CD8-positive, alpha-beta memory T cell (primary cell): ENCODE measurements around the gene CBLL2. TPM values are rescaled to one million over a fixed set of nuclear protein-coding genes. Genes with fewer than 3 reads are reported as not detected.
"Not testable (repeated sequence)": the region's sequence is repeated elsewhere in the genome, so short reads cannot be mapped to it uniquely, and the experiment has no call there.

Experiments
- CTCF ChIA-PET: fragments of 350-600 bp; sonication (Branson Sonifier 250); formaldehyde crosslinking; loops from one replicate; lab custom pipeline; 2021; ENCODE audit warnings: antibody characterized with exemption; lab: Charles Lee
- POLR2A ChIA-PET: fragments of 350-600 bp; sonication (Branson Sonifier 250); formaldehyde crosslinking; loops from one replicate; lab custom pipeline; 2021; ENCODE audit warnings: antibody characterized with exemption; lab: Charles Lee
- DNase-seq, 5 donors: peaks; one replicate each; pipeline versions ENCODE4 v3.0.0 to v3.0.0-alpha.2; 2020 to 2022; ENCODE audit warnings: mixed read lengths in 1 of 5
- H3K27ac ChIP-seq: one replicate; pipeline ENCODE4 v1.7.0; 2013; ENCODE audit warnings: low read depth, mild to moderate bottlenecking, low read length, moderate library complexity
- H3K27me3 ChIP-seq: 2 replicates; pipeline ENCODE4 v1.7.0; 2013; ENCODE audit warnings: low read length, mild to moderate bottlenecking; ENCODE audit not compliant: insufficient read depth, poor library complexity, severe bottlenecking
- H3K36me3 ChIP-seq: 2 replicates; pipeline ENCODE4 v1.7.0; 2013; ENCODE audit warnings: mild to moderate bottlenecking, low read length, moderate library complexity; ENCODE audit not compliant: insufficient read depth
- H3K4me1 ChIP-seq: 2 replicates; pipeline ENCODE4 v1.7.0; 2013; ENCODE audit warnings: mild to moderate bottlenecking, low read length, moderate library complexity; ENCODE audit not compliant: insufficient read depth
- H3K4me3 ChIP-seq: 2 replicates; pipeline ENCODE4 v1.7.0; 2013; ENCODE audit warnings: mild to moderate bottlenecking, low read length
- H3K9me3 ChIP-seq: 2 replicates; pipeline ENCODE4 v1.7.0; 2013; ENCODE audit warnings: mild to moderate bottlenecking, low read length
- H3K27ac Mint-ChIP-seq, 8 donors: one replicate each; pipeline ENCODE4 v1.8.0; 2020 to 2021; ENCODE audit warnings: mixed read lengths in 8 of 8, mild to moderate bottlenecking in 6 of 8, inconsistent platforms in 3 of 8, moderate library complexity in 3 of 8
- H3K27me3 Mint-ChIP-seq, 2 donors: one replicate each; pipeline ENCODE4 v1.8.0; 2020 to 2021; ENCODE audit warnings: mixed read lengths in 2 of 2, mild to moderate bottlenecking in 1 of 2, moderate library complexity in 1 of 2
- H3K36me3 Mint-ChIP-seq, 3 donors: one replicate each; pipeline ENCODE4 v1.8.0; 2020 to 2021; ENCODE audit warnings: mixed read lengths in 3 of 3, inconsistent platforms in 1 of 3, mild to moderate bottlenecking in 1 of 3
- H3K4me1 Mint-ChIP-seq, 3 donors: one replicate each; pipeline ENCODE4 v1.8.0; 2020 to 2021; ENCODE audit warnings: mixed read lengths in 3 of 3, inconsistent platforms in 1 of 3, mild to moderate bottlenecking in 1 of 3
- H3K4me3 Mint-ChIP-seq, 7 donors: one replicate each; pipeline ENCODE4 v1.8.0; 2020 to 2021; ENCODE audit warnings: mixed read lengths in 7 of 7, mild to moderate bottlenecking in 6 of 7, moderate library complexity in 4 of 7, inconsistent platforms in 2 of 7
- H3K9me3 Mint-ChIP-seq, 5 donors: one replicate each; pipeline ENCODE4 v1.8.0; 2020 to 2022; ENCODE audit warnings: mixed read lengths in 5 of 5, mild to moderate bottlenecking in 3 of 5, moderate library complexity in 2 of 5, inconsistent platforms in 1 of 5
- polyA plus RNA-seq: library from polyadenylated mRNA; unstranded; fragments of 300-500 nt; fragmentation: Illumina TruSeq; gene quantifications from one replicate; pipeline ENCODE4 v1.2.3, GENCODE V29; 2021
- total RNA-seq, 2 experiments: library from RNA; stranded (reverse); gene quantifications; one replicate each; pipeline ENCODE4 v1.2.3, GENCODE V29; 2021

CBLL2 gene
- total and polyA plus RNA-seq, 3 experiments from 2014 or later: not detected

DNA sequence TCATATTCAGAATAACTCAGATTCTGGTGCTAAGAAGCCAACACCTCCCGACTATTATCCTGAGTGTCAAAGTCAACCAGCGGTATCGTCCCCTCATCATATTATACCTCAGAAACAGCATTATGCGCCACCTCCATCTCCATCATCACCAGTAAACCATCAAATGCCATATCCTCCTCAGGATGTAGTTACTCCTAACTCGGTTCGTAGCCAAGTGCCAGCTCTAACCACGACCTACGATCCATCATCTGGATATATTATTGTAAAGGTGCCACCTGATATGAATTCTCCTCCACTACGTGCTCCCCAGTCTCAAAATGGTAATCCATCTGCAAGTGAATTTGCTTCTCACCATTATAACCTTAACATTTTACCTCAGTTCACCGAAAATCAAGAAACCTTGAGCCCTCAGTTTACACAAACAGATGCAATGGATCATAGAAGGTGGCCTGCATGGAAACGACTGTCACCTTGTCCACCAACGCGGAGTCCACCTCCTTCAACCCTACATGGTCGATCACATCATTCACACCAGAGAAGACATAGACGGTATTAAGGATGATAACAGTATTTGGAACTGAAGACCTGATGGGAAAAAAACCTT lies 1.1 kb downstream of the CBLL2 start:
- CTCF ChIA-PET: no interaction called here
- POLR2A ChIA-PET: no interaction called here
- no peak overlapping the region for H3K4me3 Mint-ChIP-seq
- H3K4me1 Mint-ChIP-seq: no peaks in the 10 kb centered on the region
- Histone ChIP-seq H3K4me3 (no peak overlapping the region), H3K9me3 (no peaks in the 10 kb centered on the region), H3K36me3 (no peaks in the 10 kb centered on the region), H3K4me1 (no peaks in the 10 kb centered on the region), H3K27me3 (no peaks in the 10 kb centered on the region), H3K27ac (no peak overlapping the region)
- H3K27me3 Mint-ChIP-seq: no peaks in the 10 kb centered on the region
- H3K9me3 Mint-ChIP-seq: peaks cover 0 to 2% (median 0%) of the 10 kb centered on the region in 5 donors
- no peak for DNase-seq
- no peaks in the 10 kb centered on the region for H3K36me3 Mint-ChIP-seq
- H3K27ac Mint-ChIP-seq: no peak overlapping the region

DNA sequence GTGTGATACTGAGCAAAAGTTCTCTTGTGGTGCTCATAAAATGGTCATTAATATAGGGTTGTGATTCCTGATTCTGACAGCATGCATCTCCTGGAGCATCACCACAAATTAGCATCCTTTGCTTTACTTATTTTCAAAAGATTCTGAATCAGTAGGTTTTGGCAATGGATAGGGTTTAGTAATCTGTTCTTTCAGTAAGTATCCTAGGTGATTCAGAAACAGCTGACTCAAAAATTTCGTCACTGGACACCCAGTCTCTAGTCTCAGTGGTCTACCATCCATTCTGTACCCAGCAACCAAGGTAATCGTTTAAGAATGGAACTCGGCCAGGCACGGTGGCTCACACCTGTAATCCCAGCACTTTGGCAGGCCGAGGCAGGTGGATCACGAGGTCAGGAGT lies 4.1 kb downstream of the CBLL2 start:
- ChIA-PET POLR2A (no interaction called here), CTCF (no interaction called here)
- H3K4me3 Mint-ChIP-seq: no peak overlapping the region
- DNase-seq: no peak
- H3K36me3 ChIP-seq: no peaks in the 10 kb centered on the region
- peaks cover 0 to 2% (median 0%) of the 10 kb centered on the region in 5 donors for H3K9me3 Mint-ChIP-seq
- H3K27me3 ChIP-seq: no peaks in the 10 kb centered on the region
- H3K4me1 Mint-ChIP-seq: no peaks in the 10 kb centered on the region
- no peaks in the 10 kb centered on the region for H3K4me1 ChIP-seq
- no peak overlapping the region for H3K27ac Mint-ChIP-seq
- no peak overlapping the region for H3K27ac ChIP-seq
- no peaks in the 10 kb centered on the region for H3K36me3 Mint-ChIP-seq
- no peaks in the 10 kb centered on the region for H3K27me3 Mint-ChIP-seq
- H3K4me3 ChIP-seq: no peak overlapping the region
- no peaks in the 10 kb centered on the region for H3K9me3 ChIP-seq

DNA sequence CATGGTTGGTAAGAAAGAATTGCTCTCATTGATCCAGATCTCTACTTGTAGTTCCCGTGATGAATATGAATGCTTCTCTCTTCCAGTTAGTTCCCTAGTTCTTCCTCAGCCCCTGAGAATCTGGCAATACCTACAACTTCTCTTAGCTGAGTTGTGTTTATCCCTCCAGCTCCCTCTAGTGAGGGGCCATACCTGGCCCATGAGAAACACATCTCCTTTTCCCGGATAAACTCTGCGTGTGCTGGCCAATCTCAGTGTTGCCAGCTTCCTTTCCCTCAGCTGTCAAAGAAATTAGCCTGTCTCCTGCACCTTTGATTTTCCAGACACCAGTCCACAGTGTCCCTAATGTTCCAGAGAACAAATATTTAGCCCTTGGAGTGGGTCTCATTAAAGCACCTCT lies 5.7 kb downstream of the CBLL2 start:
- Mint-ChIP-seq H3K36me3 (no peaks in the 10 kb centered on the region), H3K27me3 (peaks cover 0 to 2% of the 10 kb centered on the region in 2 donors), H3K4me1 (no peaks in the 10 kb centered on the region), H3K27ac (no peak overlapping the region), H3K4me3 (no peak overlapping the region), H3K9me3 (peaks cover 0 to 5% (median 0%) of the 10 kb centered on the region in 5 donors)
- no peaks in the 10 kb centered on the region for H3K36me3 ChIP-seq
- no peak overlapping the region for H3K4me3 ChIP-seq
- DNase-seq: no peak
- H3K27me3 ChIP-seq: no peaks in the 10 kb centered on the region
- ChIA-PET CTCF (no interaction called here), POLR2A (no interaction called here)
- no peaks in the 10 kb centered on the region for H3K9me3 ChIP-seq
- H3K4me1 ChIP-seq: no peaks in the 10 kb centered on the region
- H3K27ac ChIP-seq: no peak overlapping the region

DNA sequence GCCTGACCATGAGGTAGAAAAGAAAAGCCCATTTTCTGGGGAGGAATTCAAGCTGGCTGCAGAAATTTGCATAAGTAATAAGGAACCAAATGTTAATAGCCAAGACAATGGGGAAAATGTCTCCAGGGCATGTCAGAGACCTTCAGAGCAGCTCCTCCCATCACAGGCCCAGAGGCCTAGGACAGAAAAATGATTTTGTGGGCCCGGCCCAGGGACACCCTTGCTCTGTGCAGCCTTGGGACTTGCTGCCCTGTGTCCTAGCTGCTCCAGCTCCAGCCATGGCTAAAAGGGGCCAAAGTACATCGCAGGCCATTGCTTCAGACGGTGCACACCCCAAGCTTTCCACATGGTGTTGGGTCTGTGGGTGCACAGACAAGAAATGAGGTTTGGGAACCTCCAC lies 16.5 kb downstream of the CBLL2 start:
- H3K27me3 ChIP-seq, H3K9me3 ChIP-seq, H3K4me3 Mint-ChIP-seq, H3K4me1 ChIP-seq, H3K27ac Mint-ChIP-seq, H3K4me3 ChIP-seq, POLR2A ChIA-PET, DNase-seq, H3K9me3 Mint-ChIP-seq, H3K27ac ChIP-seq, H3K27me3 Mint-ChIP-seq, H3K36me3 Mint-ChIP-seq, CTCF ChIA-PET, H3K36me3 ChIP-seq, H3K4me1 Mint-ChIP-seq: not testable (repeated sequence)

DNA sequence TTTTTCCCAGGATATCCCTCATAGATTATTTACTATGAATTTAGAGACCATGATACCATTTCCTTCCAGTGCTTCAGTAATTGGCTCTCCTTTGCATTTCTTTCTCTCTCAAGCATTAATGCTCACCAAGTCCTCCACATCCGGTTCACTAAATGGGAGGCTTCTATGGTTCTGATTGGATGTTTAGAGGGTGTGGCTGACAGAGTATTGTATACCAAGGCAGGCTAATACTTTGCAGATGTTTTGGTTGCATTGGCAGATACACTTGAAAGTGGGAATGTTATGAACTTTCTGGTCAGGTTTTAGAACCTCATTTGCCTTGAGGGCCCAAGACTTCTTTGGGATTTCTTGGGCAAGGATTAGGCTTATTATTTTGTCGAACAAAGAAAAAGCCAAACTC lies 24.2 kb downstream of the CBLL2 start:
- Mint-ChIP-seq H3K9me3 (no peaks in the 10 kb centered on the region), H3K27me3 (peaks cover 0 to 1% of the 10 kb centered on the region in 2 donors), H3K4me3 (no peak overlapping the region), H3K36me3 (no peaks in the 10 kb centered on the region), H3K27ac (no peak overlapping the region), H3K4me1 (no peaks in the 10 kb centered on the region)
- Histone ChIP-seq H3K27ac (no peak overlapping the region), H3K36me3 (no peaks in the 10 kb centered on the region), H3K4me3 (no peak overlapping the region), H3K27me3 (no peaks in the 10 kb centered on the region), H3K4me1 (no peaks in the 10 kb centered on the region), H3K9me3 (no peaks in the 10 kb centered on the region)
- POLR2A ChIA-PET: no interaction called here
- CTCF ChIA-PET: no interaction called here
- DNase-seq: no peak

DNA sequence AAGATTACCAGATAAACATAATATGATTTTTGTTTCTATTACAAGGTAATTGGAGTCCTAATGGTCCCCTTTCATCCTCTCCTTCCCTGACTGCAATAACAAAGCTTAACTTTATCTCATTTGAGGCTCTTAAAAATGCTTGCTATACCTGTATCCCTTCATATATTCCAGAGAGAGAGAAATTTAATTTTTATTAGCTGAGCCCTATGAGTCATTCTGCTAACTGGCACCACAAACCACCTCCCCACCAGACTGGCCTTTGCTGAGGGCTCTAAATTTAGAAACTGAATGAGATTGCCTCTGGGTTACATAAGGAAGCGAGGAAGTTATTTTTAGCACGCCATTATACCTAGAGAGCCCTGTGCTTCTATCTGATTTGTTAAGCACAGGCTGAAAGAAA lies 27.4 kb downstream of the CBLL2 start:
- no peaks in the 10 kb centered on the region for H3K36me3 Mint-ChIP-seq
- ChIA-PET CTCF (no interaction called here), POLR2A (no interaction called here)
- Histone ChIP-seq H3K4me3 (no peak overlapping the region), H3K9me3 (no peaks in the 10 kb centered on the region), H3K36me3 (no peaks in the 10 kb centered on the region), H3K27ac (no peak overlapping the region), H3K27me3 (no peaks in the 10 kb centered on the region), H3K4me1 (no peaks in the 10 kb centered on the region)
- DNase-seq: no peak
- H3K9me3 Mint-ChIP-seq: peaks cover 0 to 4% (median 0%) of the 10 kb centered on the region in 5 donors
- H3K4me1 Mint-ChIP-seq: no peaks in the 10 kb centered on the region
- H3K4me3 Mint-ChIP-seq: no peak overlapping the region
- H3K27ac Mint-ChIP-seq: no peak overlapping the region
- no peaks in the 10 kb centered on the region for H3K27me3 Mint-ChIP-seq

DNA sequence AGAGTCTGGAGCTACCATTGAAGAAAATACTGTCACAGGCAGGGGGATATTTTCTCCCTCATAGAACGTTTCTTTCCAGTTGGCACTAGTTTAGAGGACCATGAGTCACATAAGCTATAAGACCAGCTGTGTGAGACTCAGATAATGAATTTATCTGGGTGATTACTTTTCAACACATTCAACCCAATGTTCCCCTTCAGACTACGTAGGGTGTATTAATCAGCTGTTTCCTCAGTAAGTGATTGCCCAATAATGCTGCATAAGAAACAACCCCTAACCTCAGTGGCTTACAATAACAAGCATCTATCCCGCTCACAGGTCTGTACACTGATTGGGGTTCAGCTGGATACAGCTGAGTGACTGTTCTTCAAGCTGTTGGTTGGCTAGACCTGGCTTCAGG lies 38.1 kb downstream of the CBLL2 start:
- DNase-seq: no peak
- no peaks in the 10 kb centered on the region for H3K9me3 ChIP-seq
- Mint-ChIP-seq H3K27me3 (peaks cover 0 to 4% of the 10 kb centered on the region in 2 donors), H3K4me1 (no peaks in the 10 kb centered on the region), H3K27ac (no peak overlapping the region), H3K36me3 (no peaks in the 10 kb centered on the region), H3K4me3 (no peak overlapping the region), H3K9me3 (no peaks in the 10 kb centered on the region)
- POLR2A ChIA-PET: no interaction called here
- no peaks in the 10 kb centered on the region for H3K4me1 ChIP-seq
- no peak overlapping the region for H3K27ac ChIP-seq
- no peak overlapping the region for H3K4me3 ChIP-seq
- H3K27me3 ChIP-seq: no peaks in the 10 kb centered on the region
- CTCF ChIA-PET: no interaction called here
- H3K36me3 ChIP-seq: no peaks in the 10 kb centered on the region

DNA sequence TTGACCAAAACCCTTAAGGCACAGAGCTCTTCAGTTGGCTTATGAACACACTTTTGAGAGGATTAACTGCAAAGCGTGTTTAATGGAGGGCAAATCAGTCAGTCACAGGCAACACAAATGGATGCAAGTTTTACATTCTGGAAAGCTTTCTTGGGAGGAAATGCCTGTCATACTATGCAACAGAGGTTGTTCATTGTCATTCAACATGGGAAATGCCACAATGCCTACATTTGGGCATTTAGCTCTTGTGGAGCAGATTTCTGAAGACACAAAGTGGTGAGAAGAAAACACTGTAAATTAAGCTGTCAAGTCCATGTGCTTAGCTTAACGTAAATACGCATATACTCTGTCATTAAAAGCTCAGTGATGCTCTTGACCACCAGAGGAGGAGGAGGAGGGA lies 41.1 kb downstream of the CBLL2 start:
- H3K4me3 ChIP-seq: no peak overlapping the region
- H3K4me3 Mint-ChIP-seq: no peak overlapping the region
- no peaks in the 10 kb centered on the region for H3K27me3 ChIP-seq
- H3K4me1 Mint-ChIP-seq: no peaks in the 10 kb centered on the region
- H3K9me3 Mint-ChIP-seq: no peaks in the 10 kb centered on the region
- no peaks in the 10 kb centered on the region for H3K36me3 Mint-ChIP-seq
- H3K27me3 Mint-ChIP-seq: peaks cover 0 to 4% of the 10 kb centered on the region in 2 donors
- H3K36me3 ChIP-seq: no peaks in the 10 kb centered on the region
- no peak for DNase-seq
- H3K27ac Mint-ChIP-seq: no peak overlapping the region
- H3K9me3 ChIP-seq: no peaks in the 10 kb centered on the region
- no peaks in the 10 kb centered on the region for H3K4me1 ChIP-seq
- H3K27ac ChIP-seq: no peak overlapping the region
- ChIA-PET POLR2A (no interaction called here), CTCF (no interaction called here)

DNA sequence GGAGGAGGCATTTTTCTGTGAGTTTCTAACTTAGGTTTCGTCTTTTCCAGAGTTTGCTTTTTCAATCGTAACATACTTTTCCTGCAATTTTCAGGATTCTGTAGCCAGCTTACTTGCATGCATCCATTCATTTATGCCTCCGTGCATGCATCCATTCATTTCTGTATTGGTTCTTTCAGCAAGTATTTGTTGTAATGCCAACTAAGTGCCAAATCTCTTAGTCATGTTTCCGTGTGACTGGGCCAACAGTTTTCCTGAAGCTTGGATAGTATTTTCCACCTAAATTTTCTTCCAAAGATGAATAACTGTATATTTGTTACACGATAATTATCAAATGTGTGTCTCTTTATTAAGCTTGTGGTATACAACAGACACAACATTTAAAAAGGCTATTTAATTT lies 41.5 kb downstream of the CBLL2 start:
- Mint-ChIP-seq H3K27me3 (peaks cover 0 to 4% of the 10 kb centered on the region in 2 donors), H3K27ac (no peak overlapping the region), H3K9me3 (no peaks in the 10 kb centered on the region), H3K4me3 (no peak overlapping the region), H3K4me1 (no peaks in the 10 kb centered on the region), H3K36me3 (no peaks in the 10 kb centered on the region)
- H3K4me3 ChIP-seq: no peak overlapping the region
- DNase-seq: no peak
- H3K9me3 ChIP-seq: no peaks in the 10 kb centered on the region
- no peak overlapping the region for H3K27ac ChIP-seq
- no peaks in the 10 kb centered on the region for H3K4me1 ChIP-seq
- H3K27me3 ChIP-seq: no peaks in the 10 kb centered on the region
- POLR2A ChIA-PET: no interaction called here
- H3K36me3 ChIP-seq: no peaks in the 10 kb centered on the region
- CTCF ChIA-PET: no interaction called here
